Panc1 (cell line): ENCODE results near the gene GPR18.

ENCODE experiments used
- POLR2AphosphoS5 ChIP-seq: IDR thresholded peaks from 2 replicates; pipeline ENCODE4 v1.6.1; 2012; ENCODE audit warnings: mild to moderate bottlenecking, low read depth, low read length, moderate library complexity
- SIN3A ChIP-seq: IDR thresholded peaks from 2 replicates; pipeline ENCODE4 v1.6.1; 2012; ENCODE audit warnings: low read depth, mild to moderate bottlenecking, low read length, moderate library complexity, borderline replicate concordance; ENCODE audit not compliant: insufficient read depth
- TCF7L2 ChIP-seq: IDR thresholded peaks from 2 replicates; pipeline ENCODE4 v1.6.1; 2011; ENCODE audit warnings: mild to moderate bottlenecking, low read depth, low read length, inconsistent platforms
- TF ChIP-seq, protein P1 (sequence below): fragments of 450-650 bp; IDR thresholded peaks from 2 replicates; pipeline ENCODE4 v1.5.1; 2017; ENCODE audit warnings: mild to moderate bottlenecking

DNA sequence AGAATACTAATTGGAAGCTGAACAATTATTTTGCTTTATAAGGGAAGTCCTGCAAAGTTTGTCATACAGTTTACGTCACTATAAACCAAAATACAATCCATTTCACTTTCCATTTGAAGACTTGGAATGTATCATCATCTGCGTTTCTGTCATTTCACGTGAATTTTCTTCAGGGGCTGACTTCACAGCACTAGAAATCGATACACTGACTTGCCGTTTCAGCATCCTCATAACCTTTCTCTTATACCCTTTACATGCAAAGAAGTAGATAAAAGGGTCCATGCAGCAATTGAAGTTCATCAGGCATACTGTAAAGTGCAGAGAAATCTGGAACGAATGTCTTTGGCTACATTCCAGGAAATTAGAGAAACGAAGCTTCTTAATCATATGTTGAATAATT is 36.8 kb upstream of the GPR18 start:
- TF ChIP-seq, protein P1, sequence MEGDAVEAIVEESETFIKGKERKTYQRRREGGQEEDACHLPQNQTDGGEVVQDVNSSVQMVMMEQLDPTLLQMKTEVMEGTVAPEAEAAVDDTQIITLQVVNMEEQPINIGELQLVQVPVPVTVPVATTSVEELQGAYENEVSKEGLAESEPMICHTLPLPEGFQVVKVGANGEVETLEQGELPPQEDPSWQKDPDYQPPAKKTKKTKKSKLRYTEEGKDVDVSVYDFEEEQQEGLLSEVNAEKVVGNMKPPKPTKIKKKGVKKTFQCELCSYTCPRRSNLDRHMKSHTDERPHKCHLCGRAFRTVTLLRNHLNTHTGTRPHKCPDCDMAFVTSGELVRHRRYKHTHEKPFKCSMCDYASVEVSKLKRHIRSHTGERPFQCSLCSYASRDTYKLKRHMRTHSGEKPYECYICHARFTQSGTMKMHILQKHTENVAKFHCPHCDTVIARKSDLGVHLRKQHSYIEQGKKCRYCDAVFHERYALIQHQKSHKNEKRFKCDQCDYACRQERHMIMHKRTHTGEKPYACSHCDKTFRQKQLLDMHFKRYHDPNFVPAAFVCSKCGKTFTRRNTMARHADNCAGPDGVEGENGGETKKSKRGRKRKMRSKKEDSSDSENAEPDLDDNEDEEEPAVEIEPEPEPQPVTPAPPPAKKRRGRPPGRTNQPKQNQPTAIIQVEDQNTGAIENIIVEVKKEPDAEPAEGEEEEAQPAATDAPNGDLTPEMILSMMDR = no peak
- TF ChIP-seq POLR2AphosphoS5 = no peak
- no peak for TF ChIP-seq SIN3A
- TF ChIP-seq TCF7L2 = no peak
